Activated naive CD4-positive, alpha-beta T cell treated with anti-CD3 and anti-CD28 coated beads, Interleukin-2, amount 10 ng/mL, durations not matched to agents 7 days and 5 days (primary cell): ENCODE measurements around the gene AP1M1.
A peak's percentile ranks its signal among the peaks of the same experiment; 100 is the strongest.

Source experiments
- CTCF ChIA-PET: fragments of 350-600 bp; sonication (Branson Sonifier 250); formaldehyde crosslinking; loops from one replicate; lab custom pipeline; 2021; ENCODE audit warnings: antibody characterized with exemption; lab: Charles Lee
- DNase-seq: peaks from one replicate; pipeline ENCODE4 v3.0.0-alpha.2; 2020
- H3K27ac Mint-ChIP-seq: one replicate; pipeline ENCODE4 v1.8.0; 2021; ENCODE audit warnings: mild to moderate bottlenecking, moderate library complexity, mixed read lengths
- H3K27me3 Mint-ChIP-seq: one replicate; pipeline ENCODE4 v1.8.0; 2021; ENCODE audit warnings: mild to moderate bottlenecking, mixed read lengths
- H3K36me3 Mint-ChIP-seq: one replicate; pipeline ENCODE4 v1.8.0; 2021; ENCODE audit warnings: mixed read lengths
- H3K4me1 Mint-ChIP-seq: one replicate; pipeline ENCODE4 v1.8.0; 2021; ENCODE audit warnings: mixed read lengths
- H3K4me3 Mint-ChIP-seq: one replicate; pipeline ENCODE4 v1.8.0; 2021; ENCODE audit warnings: mild to moderate bottlenecking, moderate library complexity, mixed read lengths
- H3K9me3 Mint-ChIP-seq: one replicate; pipeline ENCODE4 v1.8.0; 2021; ENCODE audit warnings: mixed read lengths

The AP1M1 gene

GRCh38 chr19:16261584-16262368 is 64.1 kb downstream of the AP1M1 start:
- CTCF ChIA-PET = interaction anchor here (0.6 to 2.1 kb wide), 3 partner anchors 12 to 125 kb away, joined by 3 to 9 read pairs (median 5); no protein-coding TSS in a partner anchor
- Mint-ChIP-seq H3K4me1 (peaks cover 92% of the 10 kb centered on the region), H3K27me3 (peaks cover 26% of the 10 kb centered on the region), H3K4me3 (peak overlapping the region; percentile 55), H3K36me3 (peaks cover 9% of the 10 kb centered on the region), H3K9me3 (no peaks in the 10 kb centered on the region), H3K27ac (peak overlapping the region; percentile 78)
- peak; percentile 51 for DNase-seq

- H3K36me3 Mint-ChIP-seq = peaks cover 9% of the 10 kb centered on the region
- H3K27me3 Mint-ChIP-seq = peaks cover 33% of the 10 kb centered on the region
- H3K4me3 Mint-ChIP-seq = peak overlapping the region; percentile 55
- CTCF ChIA-PET = interaction anchor here (1.7 to 2.1 kb wide), 2 partner anchors 121 to 124 kb away, joined by 5 to 9 read pairs; no protein-coding TSS in a partner anchor
- H3K27ac Mint-ChIP-seq = peak overlapping the region; percentile 75
- DNase-seq = no peak
- no peaks in the 10 kb centered on the region for H3K9me3 Mint-ChIP-seq
- peaks cover 94% of the 10 kb centered on the region for H3K4me1 Mint-ChIP-seq
These were observed 64.9 kb downstream of the AP1M1 start for GRCh38 chr19:16262618-16263017.

- no peak overlapping the region for H3K27ac Mint-ChIP-seq
- CTCF ChIA-PET = interaction anchor here (0.8 to 2.1 kb wide), 3 partner anchors 113 to 123 kb away, joined by 3 to 9 read pairs (median 5); no protein-coding TSS in a partner anchor
- no peak overlapping the region for H3K4me3 Mint-ChIP-seq
These were observed 65.5 kb downstream of the AP1M1 start for GRCh38 chr19:16263141-16263761.

GRCh38 chr19:16265205-16265604 is 67.5 kb downstream of the AP1M1 start:
- no peaks in the 10 kb centered on the region for H3K9me3 Mint-ChIP-seq
- peaks cover 9% of the 10 kb centered on the region for H3K36me3 Mint-ChIP-seq
- CTCF ChIA-PET = no interaction called here
- no peak overlapping the region for H3K4me3 Mint-ChIP-seq
- H3K4me1 Mint-ChIP-seq = peaks cover 88% of the 10 kb centered on the region
- peaks cover 49% of the 10 kb centered on the region for H3K27me3 Mint-ChIP-seq
- peak overlapping the region; percentile 43 for H3K27ac Mint-ChIP-seq
- DNase-seq = no peak

More at GRCh38 chr19:16263141-16263761, 65.5 kb downstream of the AP1M1 start:
- H3K9me3 Mint-ChIP-seq = no peaks in the 10 kb centered on the region
- no peak for DNase-seq
- H3K36me3 Mint-ChIP-seq = peaks cover 9% of the 10 kb centered on the region
- H3K4me1 Mint-ChIP-seq = peaks cover 91% of the 10 kb centered on the region
- peaks cover 31% of the 10 kb centered on the region for H3K27me3 Mint-ChIP-seq

- Mint-ChIP-seq H3K4me1 (peaks cover 82% of the 10 kb centered on the region), H3K27me3 (peaks cover 54% of the 10 kb centered on the region), H3K36me3 (peaks cover 7% of the 10 kb centered on the region), H3K27ac (peak overlapping the region; percentile 83), H3K4me3 (peak overlapping the region; percentile 30), H3K9me3 (no peaks in the 10 kb centered on the region)
- no peak for DNase-seq
- CTCF ChIA-PET = no interaction called here
These were observed 68.3 kb downstream of the AP1M1 start for GRCh38 chr19:16265890-16266585.

- Mint-ChIP-seq H3K27me3 (peaks cover 56% of the 10 kb centered on the region), H3K36me3 (peaks cover 6% of the 10 kb centered on the region), H3K9me3 (no peaks in the 10 kb centered on the region), H3K27ac (peak overlapping the region; percentile 83), H3K4me3 (peak overlapping the region; percentile 30), H3K4me1 (peaks cover 78% of the 10 kb centered on the region)
- CTCF ChIA-PET = no interaction called here
- peak; percentile 86 for DNase-seq
These were observed 68.9 kb downstream of the AP1M1 start for GRCh38 chr19:16266586-16266942.

GRCh38 chr19:16268676-16269319 is 71.1 kb downstream of the AP1M1 start:
- CTCF ChIA-PET = interaction anchor here (1.2 to 2.0 kb wide), 2 partner anchors 45 to 114 kb away, joined by 3 to 4 read pairs; no protein-coding TSS in a partner anchor
- Mint-ChIP-seq H3K9me3 (no peaks in the 10 kb centered on the region), H3K4me3 (no peak overlapping the region), H3K4me1 (peaks cover 67% of the 10 kb centered on the region), H3K27ac (no peak overlapping the region), H3K27me3 (peaks cover 71% of the 10 kb centered on the region), H3K36me3 (peaks cover 6% of the 10 kb centered on the region)
- peak; percentile 47 for DNase-seq

GRCh38 chr19:16272945-16273344 is 75.2 kb downstream of the AP1M1 start:
- Mint-ChIP-seq H3K27me3 (peaks cover 76% of the 10 kb centered on the region), H3K4me3 (no peak overlapping the region), H3K36me3 (no peaks in the 10 kb centered on the region), H3K27ac (no peak overlapping the region), H3K9me3 (no peaks in the 10 kb centered on the region), H3K4me1 (peaks cover 30% of the 10 kb centered on the region)
- no peak for DNase-seq
- CTCF ChIA-PET = interaction anchor here (0.6 kb wide), 1 partner anchor 12 kb away, joined by 3 read pairs; no protein-coding TSS in a partner anchor

DNA sequence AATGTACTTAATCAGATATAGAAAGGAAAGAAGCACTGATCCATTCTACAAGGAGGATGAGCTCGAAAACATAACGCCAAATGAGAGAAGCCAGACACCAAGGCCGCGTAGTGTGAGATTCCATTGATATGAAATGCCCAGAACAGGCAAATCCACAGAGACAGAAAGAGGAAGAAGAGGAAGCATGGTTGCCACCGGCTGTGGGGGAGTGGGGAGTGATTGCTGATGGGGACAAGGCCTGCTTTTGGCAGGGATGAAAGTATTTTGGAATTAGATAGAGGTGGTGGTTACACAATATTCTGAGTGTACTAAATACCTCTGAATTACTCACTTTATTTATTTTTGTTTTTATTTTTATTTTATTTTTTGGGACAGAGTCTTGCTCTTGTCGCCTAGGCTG is 76.7 kb downstream of the AP1M1 start:
- H3K4me3 Mint-ChIP-seq = no peak overlapping the region
- H3K27ac Mint-ChIP-seq = no peak overlapping the region
- no peaks in the 10 kb centered on the region for H3K36me3 Mint-ChIP-seq
- no peak for DNase-seq
- H3K27me3 Mint-ChIP-seq = peaks cover 72% of the 10 kb centered on the region
- H3K4me1 Mint-ChIP-seq = peaks cover 19% of the 10 kb centered on the region
- no peaks in the 10 kb centered on the region for H3K9me3 Mint-ChIP-seq
- CTCF ChIA-PET = no interaction called here

DNA sequence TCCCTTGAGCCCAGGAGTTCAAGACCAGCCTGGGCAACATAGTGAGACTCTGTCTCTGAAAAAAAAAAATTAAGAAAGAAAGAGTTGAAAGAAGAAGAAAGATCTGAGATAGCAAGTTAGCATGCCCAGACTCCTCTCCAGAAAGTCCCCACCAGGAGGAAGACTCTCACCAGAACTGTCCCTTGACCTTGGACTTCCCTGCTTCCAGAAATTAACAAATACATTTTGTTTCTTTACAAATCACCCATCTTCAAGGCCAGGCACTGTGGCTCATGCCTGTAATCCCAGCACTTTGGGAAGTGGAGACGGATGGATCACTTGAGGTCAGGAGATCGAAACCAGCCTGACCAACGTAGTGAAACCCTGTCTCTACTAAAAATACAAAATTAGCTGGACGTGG is 82.6 kb downstream of the AP1M1 start:
- Mint-ChIP-seq H3K4me3 (no peak overlapping the region), H3K9me3 (no peaks in the 10 kb centered on the region), H3K27me3 (peaks cover 60% of the 10 kb centered on the region), H3K4me1 (peaks cover 39% of the 10 kb centered on the region), H3K27ac (no peak overlapping the region), H3K36me3 (no peaks in the 10 kb centered on the region)
- DNase-seq = no peak
- CTCF ChIA-PET = no interaction called here

DNA sequence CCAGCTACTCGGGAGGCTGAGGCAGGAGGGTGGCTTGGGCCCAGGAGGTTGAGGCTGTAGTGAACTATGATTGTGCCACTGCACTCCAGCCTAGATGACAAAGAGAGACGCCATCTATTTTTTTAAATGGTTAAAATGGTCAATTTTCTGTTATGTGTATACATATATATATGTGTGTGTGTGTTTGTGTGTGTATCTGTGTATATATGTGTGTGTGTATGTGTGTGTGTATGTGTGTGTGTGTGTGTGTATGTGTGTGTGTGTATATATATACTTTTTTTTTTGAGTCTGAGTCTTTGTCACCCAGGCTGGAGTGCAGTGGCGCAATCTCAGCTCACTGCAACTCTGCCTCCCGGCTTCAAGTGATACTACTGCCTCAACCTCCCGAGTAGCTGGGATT is 84.0 kb downstream of the AP1M1 start:
- Mint-ChIP-seq H3K36me3 (no peaks in the 10 kb centered on the region), H3K27me3 (peaks cover 60% of the 10 kb centered on the region)

GRCh38 chr19:16283210-16284061 is 85.7 kb downstream of the AP1M1 start:
- peak; percentile 76 for DNase-seq
- Mint-ChIP-seq H3K36me3 (no peaks in the 10 kb centered on the region), H3K27ac (peak overlapping the region; percentile 91), H3K9me3 (no peaks in the 10 kb centered on the region), H3K4me3 (peak overlapping the region; percentile 55), H3K27me3 (peaks cover 66% of the 10 kb centered on the region), H3K4me1 (peaks cover 56% of the 10 kb centered on the region)
- CTCF ChIA-PET = interaction anchor here (1.5 kb wide), 1 partner anchor 99 kb away, joined by 7 read pairs; no protein-coding TSS in a partner anchor

More for the DNA sequence above, 84.0 kb downstream of the AP1M1 start:
- CTCF ChIA-PET = no interaction called here
- Mint-ChIP-seq H3K9me3 (no peaks in the 10 kb centered on the region), H3K4me1 (peaks cover 51% of the 10 kb centered on the region), H3K4me3 (no peak overlapping the region), H3K27ac (no peak overlapping the region)
- no peak for DNase-seq

- Mint-ChIP-seq H3K36me3 (peaks cover 2% of the 10 kb centered on the region), H3K27ac (peak overlapping the region; percentile 91), H3K4me1 (peaks cover 64% of the 10 kb centered on the region), H3K9me3 (peaks cover 3% of the 10 kb centered on the region), H3K4me3 (peak overlapping the region; percentile 55), H3K27me3 (peaks cover 67% of the 10 kb centered on the region)
- CTCF ChIA-PET = interaction anchor here (1.5 kb wide), 1 partner anchor 98 kb away, joined by 7 read pairs; no protein-coding TSS in a partner anchor
- DNase-seq = no peak
These were observed 86.8 kb downstream of the AP1M1 start for GRCh38 chr19:16284505-16284904.
